Trophoblast cell (in vitro differentiated cells and primary cell): ENCODE data around the gene ELL2.

Experiments
- DNase-seq, 2 donors: peaks; one replicate each; pipeline ENCODE4 v3.0.0-alpha.2; 2016
- H2AFZ ChIP-seq: 2 replicates; pipeline ENCODE4 v1.6.1; 2013; ENCODE audit warnings: low read length, moderate library complexity, mild to moderate bottlenecking; ENCODE audit not compliant: insufficient read depth, poor library complexity
- H2AK5ac ChIP-seq: 2 replicates; pipeline ENCODE4 v1.6.1; 2013; ENCODE audit warnings: mild to moderate bottlenecking, low read length
- H2BK120ac ChIP-seq: 2 replicates; pipeline ENCODE4 v1.6.1; 2013; ENCODE audit warnings: low read length, mild to moderate bottlenecking, moderate library complexity; ENCODE audit not compliant: insufficient read depth, poor library complexity
- H2BK12ac ChIP-seq: 2 replicates; pipeline ENCODE4 v1.6.1; 2013; ENCODE audit warnings: mild to moderate bottlenecking, low read length, moderate library complexity
- H2BK5ac ChIP-seq: 2 replicates; pipeline ENCODE4 v1.6.1; 2013; ENCODE audit warnings: low read length, low read depth, moderate library complexity, mild to moderate bottlenecking; ENCODE audit not compliant: poor library complexity
- H3K14ac ChIP-seq: 2 replicates; pipeline ENCODE4 v1.6.1; 2013; ENCODE audit warnings: mild to moderate bottlenecking, low read length
- H3K18ac ChIP-seq: 2 replicates; pipeline ENCODE4 v1.6.1; 2013; ENCODE audit warnings: mild to moderate bottlenecking, low read length
- H3K23ac ChIP-seq: 2 replicates; pipeline ENCODE4 v1.6.1; 2013; ENCODE audit warnings: low read length
- H3K27ac ChIP-seq: 2 replicates; pipeline ENCODE4 v1.5.1; 2013; ENCODE audit warnings: low read depth, mild to moderate bottlenecking, inconsistent platforms, low read length, moderate library complexity
- H3K27me3 ChIP-seq: 2 replicates; pipeline ENCODE4 v1.6.1; 2013; ENCODE audit warnings: inconsistent platforms, mild to moderate bottlenecking, low read length, moderate library complexity; ENCODE audit not compliant: insufficient read depth
- H3K36me3 ChIP-seq, 2 experiments: 1 replicate in 1 of 2; 2 replicates in 1 of 2; pipeline ENCODE4 v1.6.1; 2013; ENCODE audit warnings: low read length in 2 of 2, mild to moderate bottlenecking in 2 of 2, moderate library complexity in 1 of 2; ENCODE audit not compliant: insufficient read depth in 2 of 2, control insufficient read depth in 1 of 2
- H3K4ac ChIP-seq: 2 replicates; pipeline ENCODE4 v1.6.1; 2013; ENCODE audit warnings: low read depth, mild to moderate bottlenecking, low read length, moderate library complexity
- H3K4me1 ChIP-seq, 2 experiments: 1 replicate in 1 of 2; 2 replicates in 1 of 2; pipeline ENCODE4 v1.6.1; 2013; ENCODE audit warnings: low read length in 2 of 2, mild to moderate bottlenecking in 2 of 2, moderate library complexity in 1 of 2; ENCODE audit not compliant: insufficient read depth in 2 of 2, control insufficient read depth in 1 of 2
- H3K4me2 ChIP-seq: 2 replicates; pipeline ENCODE4 v1.6.1; 2013; ENCODE audit warnings: inconsistent platforms, mild to moderate bottlenecking, low read length, moderate library complexity
- H3K4me3 ChIP-seq: 2 replicates; pipeline ENCODE4 v1.5.1; 2013; ENCODE audit warnings: mild to moderate bottlenecking, low read depth, low read length, inconsistent platforms
- H3K79me1 ChIP-seq: one replicate; pipeline ENCODE4 v1.6.1; 2013; ENCODE audit warnings: low read length
- H3K79me2 ChIP-seq: 2 replicates; pipeline ENCODE4 v1.6.1; 2013; ENCODE audit warnings: low read length, mild to moderate bottlenecking; ENCODE audit not compliant: control insufficient read depth, insufficient read depth, poor library complexity
- H3K9ac ChIP-seq: 2 replicates; pipeline ENCODE4 v1.6.1; 2013; ENCODE audit warnings: mild to moderate bottlenecking, low read length
- H3K9me3 ChIP-seq: 2 replicates; pipeline ENCODE4 v1.6.1; 2013; ENCODE audit warnings: low read depth, mild to moderate bottlenecking, control low read depth, inconsistent platforms, low read length; ENCODE audit not compliant: insufficient read depth
- H4K12ac ChIP-seq: 2 replicates; pipeline ENCODE4 v1.6.1; 2013; ENCODE audit warnings: low read depth, mild to moderate bottlenecking, low read length, moderate library complexity
- H4K8ac ChIP-seq: 2 replicates; pipeline ENCODE4 v1.6.1; 2013; ENCODE audit warnings: low read depth, mild to moderate bottlenecking, low read length, moderate library complexity
- H4K91ac ChIP-seq: one replicate; pipeline ENCODE4 v1.6.1; 2013; ENCODE audit warnings: low read depth, mild to moderate bottlenecking, low read length, moderate library complexity
- WGBS: extraction: QIAGEN DNeasy Blood & Tissue Kit; methylation state at CpG from one replicate; pipeline ENCODE4 v1.1.7; 2013; ENCODE audit warnings: missing lambda C conversion rate; ENCODE audit not compliant: insufficient read length, insufficient coverage; ENCODE audit errors: extremely low coverage; 5-methylcytosine and 5-hydroxymethylcytosine counted together

Gene ELL2

DNA sequence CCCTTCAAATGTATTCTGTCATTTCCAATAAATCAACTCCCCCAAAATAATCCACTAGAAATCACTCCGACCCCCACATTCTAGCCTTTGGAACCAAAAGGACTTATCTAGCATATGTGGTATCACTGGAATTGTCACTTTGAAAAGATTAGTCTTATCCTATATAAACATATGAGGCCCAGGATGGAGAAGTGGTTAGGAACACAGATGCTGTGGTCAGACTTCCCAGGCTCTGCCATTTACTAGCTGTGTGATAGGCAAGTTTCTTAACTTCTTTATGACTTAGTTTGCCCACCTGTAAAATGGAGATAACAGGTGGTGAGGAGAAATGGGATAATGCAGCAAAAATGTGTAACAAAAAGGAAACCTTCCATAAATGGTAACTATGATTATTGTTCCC is 77.1 kb downstream of the ELL2 start:
- Histone ChIP-seq H3K4me3 (no peak overlapping the region), H3K4me2 (no peak overlapping the region), H3K79me1 (no peaks in the 10 kb centered on the region), H3K79me2 (no peaks in the 10 kb centered on the region), H3K9ac (no peak overlapping the region), H4K91ac (no peak overlapping the region), H3K14ac (no peak overlapping the region), H2AK5ac (no peak overlapping the region), H3K4me1 (no peaks in the 10 kb centered on the region), H4K8ac (no peak overlapping the region), H3K27me3 (no peaks in the 10 kb centered on the region), H3K23ac (no peak overlapping the region), H3K4ac (no peak overlapping the region), H3K27ac (no peak overlapping the region), H3K18ac (no peak overlapping the region), H2AFZ (no peak overlapping the region), H2BK120ac (no peak overlapping the region), H2BK5ac (no peak overlapping the region), H3K9me3 (no peaks in the 10 kb centered on the region), H4K12ac (no peak overlapping the region), H3K36me3 (peaks cover 0 to 2% of the 10 kb centered on the region in 2 experiments), H2BK12ac (no peak overlapping the region)
- DNase-seq, result no peak
- WGBS, result no CpG with 5 or more reads among the region's 1 CpG

DNA sequence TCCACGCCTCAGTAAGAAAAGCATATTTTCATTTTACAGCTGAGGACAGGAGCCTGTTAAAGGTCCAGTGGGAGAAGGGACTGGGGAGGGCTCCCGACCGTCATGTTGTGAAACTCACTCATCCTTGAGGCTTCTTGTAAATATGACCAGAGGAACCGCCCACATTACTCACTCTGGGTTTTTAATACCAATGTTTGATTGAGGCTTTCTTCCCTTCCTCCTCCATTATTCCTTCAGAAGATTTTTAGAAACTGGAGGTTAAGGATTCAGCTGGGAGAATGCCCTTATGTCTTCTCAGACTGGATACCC is 77.7 kb downstream of the ELL2 start:
- H2BK120ac ChIP-seq, result no peak overlapping the region
- H3K79me1 ChIP-seq, result no peaks in the 10 kb centered on the region
- no peak overlapping the region for H2AFZ ChIP-seq
- no peak overlapping the region for H2BK5ac ChIP-seq
- H4K12ac ChIP-seq, result no peak overlapping the region
- no peaks in the 10 kb centered on the region for H3K9me3 ChIP-seq
- no peaks in the 10 kb centered on the region for H3K4me1 ChIP-seq
- no peak overlapping the region for H3K4me2 ChIP-seq
- no peaks in the 10 kb centered on the region for H3K27me3 ChIP-seq
- WGBS, result no CpG with 5 or more reads among the region's 4 CpGs
- H3K4ac ChIP-seq, result no peak overlapping the region
- no peaks in the 10 kb centered on the region for H3K79me2 ChIP-seq
- H3K23ac ChIP-seq, result no peak overlapping the region
- H3K27ac ChIP-seq, result no peak overlapping the region
- no peak overlapping the region for H2BK12ac ChIP-seq
- H3K36me3 ChIP-seq, result peaks cover 0 to 2% of the 10 kb centered on the region in 2 experiments
- no peak overlapping the region for H3K18ac ChIP-seq
- H4K8ac ChIP-seq, result no peak overlapping the region
- H3K9ac ChIP-seq, result no peak overlapping the region
- peak in 1 of 2 donors; percentile 55 for DNase-seq
- no peak overlapping the region for H3K14ac ChIP-seq
- H3K4me3 ChIP-seq, result no peak overlapping the region
- H2AK5ac ChIP-seq, result no peak overlapping the region
- no peak overlapping the region for H4K91ac ChIP-seq

DNA sequence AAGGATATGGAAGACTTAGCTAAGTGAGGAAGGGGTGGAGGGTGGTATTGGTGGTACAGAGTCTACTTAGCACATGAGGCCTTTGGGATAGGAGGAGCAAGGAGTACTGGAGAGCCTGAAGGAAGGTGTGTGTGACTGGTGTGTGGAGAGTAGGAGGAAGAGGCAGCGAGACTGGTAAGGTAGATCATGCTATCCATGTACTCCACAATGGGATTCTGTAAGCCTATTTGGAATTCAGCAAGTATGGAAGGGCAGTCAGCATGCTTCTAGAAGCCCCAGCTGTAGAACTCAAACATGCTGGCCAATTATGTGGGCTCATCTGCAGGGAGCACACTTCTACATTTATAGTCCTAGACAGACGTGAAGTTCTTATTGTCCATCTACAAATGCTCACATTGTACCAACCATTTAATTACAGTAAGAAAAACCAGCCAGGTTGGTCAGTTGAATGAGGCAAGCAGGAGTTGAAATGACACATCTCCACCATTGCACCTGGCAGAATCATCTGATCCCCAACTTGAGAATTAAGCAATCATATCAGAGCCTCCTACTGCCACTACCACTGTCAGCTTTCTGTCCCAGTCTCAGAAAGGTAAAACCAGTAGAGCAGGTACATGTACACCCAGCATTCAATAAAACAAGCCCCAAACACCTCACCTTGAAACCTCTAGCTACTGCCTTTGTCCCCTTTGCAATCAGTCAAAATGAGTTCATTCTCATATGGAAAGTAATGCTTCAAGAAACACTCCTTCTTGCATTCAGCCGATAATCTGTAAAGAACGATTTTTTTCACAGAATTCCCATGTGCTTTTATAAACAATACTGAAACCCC is 78.2 kb downstream of the ELL2 start:
- no CpG with 5 or more reads among the region's 4 CpGs for WGBS

GRCh38 chr5:95881833-95882232 is 79.8 kb downstream of the ELL2 start:
- H2AK5ac ChIP-seq, result no peak overlapping the region
- no peak overlapping the region for H3K4ac ChIP-seq
- H3K79me1 ChIP-seq, result no peaks in the 10 kb centered on the region
- H2BK12ac ChIP-seq, result no peak overlapping the region
- peaks cover 9 to 10% of the 10 kb centered on the region in 2 experiments for H3K4me1 ChIP-seq
- no peak for DNase-seq
- H2AFZ ChIP-seq, result no peak overlapping the region
- no peak overlapping the region for H3K4me2 ChIP-seq
- H4K12ac ChIP-seq, result no peak overlapping the region
- no CpG with 5 or more reads among the region's 5 CpGs for WGBS
- no peaks in the 10 kb centered on the region for H3K36me3 ChIP-seq
- no peaks in the 10 kb centered on the region for H3K79me2 ChIP-seq
- no peak overlapping the region for H3K23ac ChIP-seq
- H3K27me3 ChIP-seq, result no peaks in the 10 kb centered on the region
- H2BK120ac ChIP-seq, result no peak overlapping the region
- no peak overlapping the region for H3K14ac ChIP-seq
- no peak overlapping the region for H3K9ac ChIP-seq
- H3K27ac ChIP-seq, result no peak overlapping the region
- H3K9me3 ChIP-seq, result no peaks in the 10 kb centered on the region
- no peak overlapping the region for H4K8ac ChIP-seq
- H2BK5ac ChIP-seq, result no peak overlapping the region
- no peak overlapping the region for H3K4me3 ChIP-seq
- H3K18ac ChIP-seq, result no peak overlapping the region
- H4K91ac ChIP-seq, result no peak overlapping the region

More for the DNA sequence above, 78.2 kb downstream of the ELL2 start:
- Histone ChIP-seq H2BK120ac (no peak overlapping the region), H4K8ac (no peak overlapping the region), H3K79me1 (no peaks in the 10 kb centered on the region), H3K4me2 (no peak overlapping the region), H2AFZ (no peak overlapping the region), H3K9me3 (no peaks in the 10 kb centered on the region), H4K12ac (no peak overlapping the region), H3K14ac (no peak overlapping the region), H3K79me2 (no peaks in the 10 kb centered on the region), H3K18ac (no peak overlapping the region), H4K91ac (no peak overlapping the region), H3K23ac (no peak overlapping the region), H3K4me3 (no peak overlapping the region), H3K9ac (no peak overlapping the region), H3K4ac (no peak overlapping the region), H2BK5ac (no peak overlapping the region), H3K27ac (no peak overlapping the region), H2AK5ac (no peak overlapping the region), H3K4me1 (peaks cover under 1 to 1% of the 10 kb centered on the region in 2 experiments), H3K27me3 (no peaks in the 10 kb centered on the region), H2BK12ac (no peak overlapping the region), H3K36me3 (peaks cover 0 to 2% of the 10 kb centered on the region in 2 experiments)
- peak in 1 of 2 donors; percentile 45 for DNase-seq
